Activated T-helper 1 cell treated with anti-CD3 and anti-CD28 coated beads, Interleukin-2, amount 50 U/mL, for 16 hours (primary cell): ENCODE measurements around the gene FLNB.

Experiments used
- DNase-seq, 2 donors: peaks; one replicate each; pipeline ENCODE4 v3.0.0-alpha.2; 2020; ENCODE audit warnings: low read depth in 1 of 2, low spot score in 1 of 2

FLNB gene

DNA sequence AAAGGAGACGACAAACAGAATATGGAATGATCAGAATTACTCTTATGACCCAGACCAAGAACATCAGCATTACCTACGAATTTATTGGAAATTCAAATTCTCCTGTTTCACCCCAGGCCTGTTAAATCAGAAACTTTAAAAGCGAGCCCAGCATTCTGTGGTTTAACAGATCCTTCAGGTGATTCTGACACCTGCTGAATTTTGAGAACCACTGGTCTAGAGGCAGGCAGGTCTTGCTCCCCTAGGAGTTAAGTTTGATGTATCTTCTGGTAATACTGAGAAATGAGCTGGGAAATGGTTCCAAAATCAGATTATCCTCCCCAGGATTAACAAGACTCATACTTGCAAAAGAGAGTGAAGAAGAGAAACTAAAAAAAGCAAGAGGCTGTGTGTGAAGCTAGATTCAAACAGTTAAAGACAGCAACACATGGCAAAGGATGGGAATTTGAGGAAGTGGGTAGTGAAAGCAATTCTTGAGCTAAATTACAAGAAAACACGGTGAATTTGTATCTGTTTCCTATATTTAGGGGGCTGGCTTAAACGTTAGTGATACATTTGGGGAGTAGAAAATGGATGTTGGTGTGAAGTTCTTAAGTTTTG is 66.0 kb downstream of the FLNB start:
- no peak for DNase-seq

DNA sequence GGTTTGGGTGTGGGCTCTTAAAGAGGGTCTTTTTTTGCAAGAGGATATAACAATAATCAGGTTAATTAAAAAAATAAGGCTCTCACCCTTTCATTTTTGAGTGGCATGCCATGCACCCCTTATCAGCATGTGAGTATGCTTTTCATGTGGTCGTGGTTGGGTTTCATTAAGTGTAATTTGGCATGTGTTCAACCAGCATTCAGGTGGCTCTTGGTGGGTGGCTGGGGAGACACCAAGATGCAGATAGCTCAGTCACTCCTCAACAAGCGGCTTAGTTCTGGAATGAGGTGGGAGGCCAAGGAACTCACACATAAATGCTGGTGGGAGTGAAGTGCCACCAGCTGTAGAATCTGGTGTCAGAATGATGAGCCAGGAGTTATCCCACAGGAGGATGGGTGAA is 66.8 kb downstream of the FLNB start:
- DNase-seq: no peak

GRCh38 chr3:58077596-58078285 is 69.5 kb downstream of the FLNB start:
- no peak for DNase-seq

- DNase-seq: no peak
Observed at GRCh38 chr3:58078610-58079009, 70.4 kb downstream of the FLNB start.

DNA sequence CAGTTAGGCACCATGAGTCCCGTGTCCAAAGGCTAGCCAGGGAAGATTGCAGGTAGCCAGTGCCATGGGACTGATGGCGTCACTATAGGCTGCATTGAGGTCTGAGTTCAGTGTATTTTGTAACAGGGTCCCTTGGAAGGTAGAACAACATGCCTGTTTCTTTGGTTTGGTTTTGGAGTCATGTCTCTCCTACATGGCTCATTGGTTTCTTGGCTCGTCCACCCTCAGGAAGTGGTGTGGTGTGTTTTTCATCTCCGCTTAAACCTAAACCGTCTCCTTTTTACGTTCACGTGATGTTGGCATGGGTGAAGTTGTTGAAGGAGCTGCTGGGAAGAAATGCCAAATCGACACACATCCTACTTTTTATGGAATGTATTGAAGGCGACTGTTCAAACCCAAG is 71.6 kb downstream of the FLNB start:
- no peak for DNase-seq

DNA sequence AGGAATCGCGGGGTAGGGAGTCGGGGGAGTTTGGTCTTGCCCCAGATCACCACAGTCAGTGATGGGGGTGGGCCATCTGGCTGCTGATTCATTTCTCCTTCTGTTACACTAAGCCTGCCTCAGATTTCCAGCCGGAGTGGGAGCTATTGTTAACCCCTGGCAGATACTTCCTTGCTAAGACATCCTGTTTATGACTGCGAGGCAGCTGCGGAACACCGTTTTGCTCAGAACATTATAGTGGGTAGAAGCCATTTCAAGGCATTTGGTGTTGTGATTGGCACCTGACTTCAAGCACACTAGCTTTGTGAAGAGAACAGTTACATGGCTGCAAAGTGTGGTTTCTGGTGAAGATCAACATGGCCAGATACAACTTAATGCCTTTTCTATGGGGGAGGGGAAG is 73.8 kb downstream of the FLNB start:
- DNase-seq: no peak

GRCh38 chr3:58084166-58084565 is 75.9 kb downstream of the FLNB start:
- DNase-seq: no peak

DNA sequence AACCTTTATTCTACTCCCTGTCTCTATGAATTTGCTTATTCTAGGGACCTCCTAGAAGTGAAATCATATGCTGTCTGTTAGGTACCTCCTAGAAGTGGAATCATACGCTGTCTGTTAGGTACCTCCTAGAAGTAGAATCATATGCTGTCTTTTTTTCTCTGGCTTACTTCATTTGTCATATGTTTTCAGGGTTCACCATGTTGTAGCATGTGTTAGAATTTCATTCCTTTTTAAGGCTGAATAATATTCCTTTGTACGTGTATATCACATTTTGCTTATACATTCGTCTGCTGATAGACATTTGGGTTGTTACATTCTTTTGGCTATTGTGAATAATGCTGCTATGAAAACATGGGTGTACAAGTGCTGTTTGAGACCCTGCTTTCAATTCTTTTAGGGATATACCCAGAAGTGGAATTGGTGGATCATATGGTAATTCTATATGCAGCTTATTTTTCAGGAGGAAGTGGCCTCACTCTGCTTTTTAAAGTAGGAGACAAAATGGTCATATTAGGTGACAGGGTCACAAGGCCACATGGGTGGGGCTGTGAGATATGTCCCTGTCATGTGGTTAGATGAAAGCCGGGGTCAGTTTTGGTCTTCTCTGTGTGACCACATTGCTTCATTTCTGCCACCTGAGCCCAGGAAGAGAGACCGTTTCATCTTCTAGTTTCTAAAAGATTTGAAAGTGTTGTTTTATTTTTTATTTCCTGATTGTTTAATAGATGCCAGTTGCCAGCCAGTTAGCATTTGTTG is 76.7 kb downstream of the FLNB start:
- no peak for DNase-seq

DNA sequence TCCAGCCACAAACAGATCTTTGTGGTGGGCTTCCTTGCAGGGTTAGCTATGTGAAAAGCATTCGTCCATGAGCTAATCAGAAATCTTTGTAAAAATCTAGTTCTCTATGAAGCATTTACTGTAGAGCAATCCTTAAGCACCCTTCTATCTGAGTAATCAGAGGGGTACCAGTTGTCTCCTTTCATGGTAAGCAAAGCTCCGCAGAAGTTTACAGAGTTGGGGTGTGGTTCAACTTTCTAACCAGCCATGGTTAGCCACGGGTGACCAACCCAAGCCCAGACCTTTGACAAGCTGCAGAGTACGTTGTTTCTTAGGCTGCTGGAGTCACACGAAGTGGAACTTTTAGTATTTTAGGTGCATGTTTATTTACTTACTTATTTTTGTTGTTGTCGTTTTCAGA is 77.4 kb downstream of the FLNB start:
- DNase-seq: no peak

GRCh38 chr3:58088501-58088900 is 80.3 kb downstream of the FLNB start:
- DNase-seq: no peak

- DNase-seq: no peak
Observed at GRCh38 chr3:58090351-58090750, 82.1 kb downstream of the FLNB start.

- no peak for DNase-seq
Observed at GRCh38 chr3:58092521-58092920, 84.3 kb downstream of the FLNB start.

DNA sequence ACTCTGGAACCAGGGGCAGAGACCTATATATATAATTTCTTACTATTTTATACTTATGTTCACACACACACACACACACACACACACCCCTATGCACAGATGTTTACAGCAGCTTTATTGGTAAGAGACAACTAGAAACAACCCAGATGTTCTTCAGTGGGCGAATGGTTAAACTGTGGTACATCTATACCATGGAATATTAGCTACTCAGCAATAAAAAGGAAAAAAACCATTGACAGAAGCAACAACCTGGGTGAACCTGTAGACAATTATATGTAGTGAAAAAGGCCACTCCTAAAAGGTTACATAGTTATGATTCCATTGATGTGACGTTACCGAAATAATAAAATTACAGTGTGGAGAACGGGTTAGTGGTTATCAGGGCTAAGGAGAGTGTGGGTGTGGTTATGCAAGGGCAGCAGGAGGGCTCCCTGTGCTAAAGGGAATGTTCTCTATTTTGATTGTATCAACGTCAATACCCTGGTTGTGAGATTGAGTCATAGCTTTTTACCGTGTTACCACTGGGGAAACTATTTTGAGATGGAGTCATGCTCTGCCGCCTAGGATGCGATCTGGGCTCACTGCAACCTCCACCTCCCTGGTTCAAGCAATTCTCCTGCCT is 85.5 kb downstream of the FLNB start:
- no peak for DNase-seq

- no peak for DNase-seq
Observed at GRCh38 chr3:58094657-58095056, 86.4 kb downstream of the FLNB start.

GRCh38 chr3:58095603-58096138 is 87.4 kb downstream of the FLNB start:
- no peak for DNase-seq

- no peak for DNase-seq
Observed at GRCh38 chr3:58098531-58098930, 90.3 kb downstream of the FLNB start.

DNA sequence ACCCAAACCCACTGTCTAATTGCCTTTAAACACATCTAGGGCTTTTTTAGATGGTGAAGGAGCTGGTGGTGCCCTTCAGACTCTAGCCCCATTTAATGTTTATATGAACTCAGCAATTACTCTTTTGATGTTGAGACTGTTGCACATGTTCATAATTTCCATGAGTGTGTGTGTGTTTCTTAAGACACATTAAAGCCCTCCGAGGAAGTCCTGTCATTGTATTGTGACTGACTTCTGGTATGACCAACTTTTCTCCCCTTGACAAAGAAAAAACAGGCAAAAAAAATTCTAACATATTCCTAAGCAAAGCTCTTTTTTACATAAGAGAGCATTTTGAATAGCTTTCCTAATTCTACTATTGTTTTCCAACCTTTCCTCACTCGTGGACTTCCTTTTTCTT is 91.6 kb downstream of the FLNB start:
- DNase-seq: no peak

DNA sequence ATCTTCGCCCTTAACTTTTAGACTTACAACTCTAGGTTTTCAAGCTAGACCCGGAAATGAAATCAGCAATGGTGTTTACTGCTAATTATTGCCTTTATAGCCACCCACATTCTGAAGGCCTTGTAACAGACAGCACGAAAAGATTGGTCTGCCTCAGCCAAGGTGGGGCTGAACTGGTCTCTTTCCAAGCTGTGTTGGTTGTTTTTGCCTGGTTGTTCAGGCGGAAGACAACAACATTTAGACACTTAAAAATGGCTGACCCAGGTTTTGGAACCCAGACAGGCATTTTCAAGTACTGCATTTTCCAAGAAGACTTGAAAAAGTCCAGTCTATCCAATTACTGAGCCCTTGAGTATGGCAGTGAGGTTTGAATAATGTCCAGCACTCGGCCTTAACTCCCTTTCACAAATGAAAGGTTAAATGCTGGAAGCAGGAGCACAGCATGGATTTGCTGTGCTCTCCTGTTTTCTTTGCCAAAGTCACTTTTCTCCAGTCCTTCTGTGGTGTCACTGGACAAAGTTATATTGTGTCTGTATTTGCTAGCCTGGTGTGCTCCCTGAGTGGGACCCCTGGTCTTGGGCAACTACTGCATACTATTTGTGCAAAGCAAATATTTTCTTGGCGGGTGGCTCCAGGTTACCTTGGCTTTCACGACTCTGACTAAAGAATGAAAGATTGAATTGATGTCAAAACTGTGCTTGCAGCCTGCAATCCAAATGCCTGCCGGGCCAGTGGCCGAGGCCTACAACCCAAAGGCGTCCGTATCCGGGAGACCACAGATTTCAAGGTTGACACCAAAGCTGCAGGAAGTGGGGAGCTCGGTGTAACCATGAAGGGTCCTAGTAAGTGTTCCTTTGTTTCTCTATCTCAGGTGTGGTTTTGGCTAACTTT is 93.5 kb downstream of the FLNB start:
- DNase-seq: no peak

DNA sequence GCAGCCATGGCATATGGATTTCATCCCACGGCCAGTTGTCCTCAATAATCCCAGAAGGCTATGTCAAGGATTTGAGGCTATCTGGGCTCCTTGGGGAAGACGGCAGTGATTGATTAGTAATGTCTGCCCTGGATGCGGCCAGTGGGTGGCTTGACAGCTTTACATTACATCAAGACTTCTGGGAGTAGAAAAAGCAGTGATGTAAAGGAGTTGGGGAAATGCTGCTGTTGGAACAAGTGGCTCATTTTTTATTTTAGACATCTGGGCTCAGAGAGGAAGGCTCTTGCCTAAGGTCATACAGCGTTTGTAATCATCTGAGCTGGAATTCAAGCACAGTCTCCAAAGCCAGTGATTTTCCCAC is 94.1 kb downstream of the FLNB start:
- no peak for DNase-seq

- DNase-seq: no peak
Observed at GRCh38 chr3:58102976-58103451, 94.8 kb downstream of the FLNB start.

- no peak for DNase-seq
Observed at GRCh38 chr3:58104151-58104550, 95.9 kb downstream of the FLNB start.
